Raji (cell line): ENCODE measurements around the gene SYTL1.

Source experiments
- POLR2A ChIP-seq: IDR thresholded peaks from 2 replicates; pipeline ENCODE4 v1.6.1; 2011; ENCODE audit warnings: low read depth, low read length, control low read depth; ENCODE audit not compliant: insufficient read depth

Gene SYTL1

DNA sequence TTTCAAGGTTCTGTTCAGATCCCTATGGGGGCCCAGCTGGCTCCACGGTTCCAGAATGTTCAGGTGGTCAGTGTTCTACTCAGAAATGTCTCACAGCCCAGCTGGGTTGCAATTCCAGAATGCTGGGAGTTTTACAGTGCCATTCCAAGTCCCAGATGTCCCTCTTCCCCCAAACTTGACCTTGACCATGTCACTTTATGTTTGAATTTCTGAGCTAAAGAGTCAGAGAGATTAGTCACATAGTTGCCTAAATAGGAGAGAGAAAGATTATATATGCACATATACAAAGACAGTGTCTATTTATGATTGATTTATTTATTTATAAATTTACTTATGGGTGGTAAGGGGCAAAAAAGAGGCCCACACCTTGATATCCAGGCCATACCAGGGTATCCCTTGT lies 53.1 kb downstream of the SYTL1 start:
- no peak for TF ChIP-seq POLR2A

DNA sequence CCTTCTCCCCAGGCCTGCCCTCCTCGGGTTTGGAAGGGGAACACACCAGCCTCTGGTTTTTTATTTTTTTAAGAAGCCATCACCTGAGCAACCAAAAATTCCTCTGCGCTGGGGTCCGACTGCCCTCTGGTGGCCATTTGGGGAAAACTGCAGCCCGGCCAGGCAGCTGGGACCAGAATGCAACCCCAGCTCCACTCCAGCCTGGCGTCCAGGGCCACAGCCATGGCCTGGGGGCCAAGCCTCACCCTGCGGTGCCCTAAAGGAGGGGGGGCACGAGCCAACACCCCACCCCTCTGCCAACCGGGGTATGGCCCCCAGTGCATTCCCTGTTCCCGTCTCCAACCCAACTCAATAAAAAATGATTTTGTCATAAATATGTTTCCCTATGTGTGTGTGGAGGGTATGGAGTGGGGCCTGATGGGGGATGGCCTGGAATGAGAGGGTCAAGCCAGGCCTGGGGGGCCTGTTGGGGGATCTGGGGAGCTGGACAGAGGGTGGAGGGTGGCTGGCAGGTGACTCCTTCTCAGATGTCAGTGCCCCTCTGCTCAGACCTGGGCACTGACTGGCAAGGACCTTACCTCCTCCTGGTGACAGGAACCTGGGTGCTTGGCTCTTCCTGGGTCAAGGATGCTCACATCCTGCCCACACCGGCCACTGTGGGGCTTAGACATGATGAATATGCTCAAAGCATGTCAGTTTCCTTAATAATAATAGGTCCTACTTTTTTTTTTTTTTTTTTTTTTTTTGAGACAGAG lies 53.8 kb downstream of the SYTL1 start:
- TF ChIP-seq POLR2A, result no peak

DNA sequence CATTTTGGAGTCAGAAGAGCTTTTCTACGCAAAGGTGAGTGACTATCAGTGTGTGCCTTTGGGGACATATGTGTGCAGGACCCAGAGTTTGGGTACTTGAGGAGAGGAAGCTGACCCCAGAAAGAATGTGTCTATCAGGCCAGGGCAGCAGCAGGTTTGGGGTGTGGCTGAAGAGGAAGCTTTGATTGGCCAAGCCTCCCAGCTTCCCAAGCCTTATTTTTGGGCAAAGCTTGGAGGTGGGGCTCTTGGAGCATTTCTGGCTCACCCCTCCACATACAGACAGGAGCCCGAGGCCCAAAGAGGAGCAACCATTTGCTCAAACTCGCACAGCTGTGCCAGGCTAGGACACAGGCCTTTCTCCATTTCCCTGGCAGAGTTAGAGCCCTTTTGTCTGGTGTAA lies 55.3 kb downstream of the SYTL1 start:
- no peak for TF ChIP-seq POLR2A

DNA sequence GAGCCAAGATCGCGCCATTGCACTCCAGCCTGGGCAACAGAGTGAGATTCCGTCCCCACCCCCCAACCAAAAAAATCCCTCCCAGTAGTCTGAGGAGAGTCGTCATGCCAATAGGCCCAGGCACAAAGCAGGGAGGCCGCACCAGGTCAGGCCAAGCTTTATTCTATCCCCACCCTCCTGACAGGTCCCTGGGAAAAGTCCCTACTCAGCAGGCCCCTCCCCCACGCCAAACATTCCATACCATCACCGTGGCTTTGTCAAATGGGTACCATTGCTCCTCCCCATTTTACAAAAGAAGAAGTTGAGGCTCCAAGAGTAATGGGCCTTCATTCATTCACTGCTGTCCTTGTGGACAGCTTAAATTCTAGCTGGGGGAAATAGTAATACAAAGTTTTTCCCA lies 55.9 kb downstream of the SYTL1 start:
- no peak for TF ChIP-seq POLR2A

DNA sequence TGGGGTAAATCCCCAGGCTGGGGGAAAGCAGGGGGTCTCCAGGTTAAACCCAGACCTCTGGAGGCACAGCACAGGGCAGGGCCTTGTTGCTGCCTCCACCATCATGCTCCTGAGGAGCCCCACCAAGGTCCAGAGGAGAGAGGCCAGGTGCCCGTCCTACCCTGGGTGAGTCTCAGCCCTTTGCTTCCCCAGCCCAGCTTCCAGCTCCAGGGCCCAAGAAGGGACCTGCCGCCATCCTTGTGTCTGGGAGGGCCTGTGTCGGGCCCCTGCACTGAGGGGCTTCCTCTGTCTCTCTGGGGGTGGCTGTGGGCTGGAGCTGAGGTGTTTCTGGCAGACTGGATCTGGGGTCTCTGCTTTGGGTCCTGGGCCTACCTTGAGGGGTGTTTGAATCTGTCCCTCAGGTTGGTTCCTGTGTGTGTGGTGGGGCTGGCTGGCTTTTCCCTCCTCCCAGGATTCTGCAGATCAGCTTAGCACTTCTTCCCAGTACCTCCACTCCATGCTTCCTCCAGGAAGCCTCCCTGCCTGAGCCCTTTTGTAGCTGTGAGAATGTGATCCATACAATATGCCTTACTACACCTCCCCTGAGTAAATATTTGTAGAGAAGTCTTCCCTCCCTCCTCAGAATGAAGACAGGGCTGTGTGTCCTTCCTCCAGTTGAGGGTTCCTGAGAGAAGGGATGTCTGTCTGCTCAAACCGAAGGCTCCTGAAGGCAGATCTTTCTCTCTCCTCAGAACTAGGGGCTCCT lies 56.8 kb downstream of the SYTL1 start:
- TF ChIP-seq POLR2A, result no peak

DNA sequence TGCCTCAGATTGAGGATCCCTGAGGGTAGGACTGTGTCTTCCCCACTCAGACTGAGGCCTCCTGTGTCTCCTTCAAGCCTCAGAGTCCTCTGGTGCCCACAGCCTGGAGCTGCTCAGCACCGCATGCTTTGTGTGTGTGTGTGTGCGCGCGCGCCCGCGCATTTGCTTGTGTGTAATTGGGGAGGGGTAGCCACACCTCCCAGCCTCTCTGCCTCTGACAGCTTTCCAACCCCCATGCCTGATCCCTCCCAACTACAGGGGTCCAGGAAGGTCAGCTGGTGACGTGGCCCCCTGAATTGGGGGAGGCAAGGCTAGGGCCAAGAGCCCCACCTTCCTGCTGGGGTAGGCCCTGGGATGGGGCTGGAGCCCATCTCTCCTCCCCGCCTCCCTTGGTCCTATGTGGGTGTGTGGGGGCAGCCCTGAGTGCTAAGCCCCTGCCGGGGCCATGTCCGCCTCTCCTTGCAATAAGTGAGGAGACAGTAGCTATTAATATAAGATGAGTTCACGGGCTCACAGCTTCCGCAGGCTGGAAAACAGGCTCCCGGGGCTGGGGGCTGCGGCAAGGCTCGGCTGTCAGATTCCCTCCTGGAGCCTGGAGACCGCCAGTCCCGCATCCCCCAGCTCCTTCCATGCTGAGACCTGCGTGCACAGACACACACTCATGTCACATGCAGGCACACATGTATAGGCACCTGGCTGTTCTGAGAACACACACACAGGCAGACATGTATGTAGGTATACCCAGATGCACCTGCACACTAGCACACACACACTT lies 57.6 kb downstream of the SYTL1 start:
- TF ChIP-seq POLR2A, result no peak

DNA sequence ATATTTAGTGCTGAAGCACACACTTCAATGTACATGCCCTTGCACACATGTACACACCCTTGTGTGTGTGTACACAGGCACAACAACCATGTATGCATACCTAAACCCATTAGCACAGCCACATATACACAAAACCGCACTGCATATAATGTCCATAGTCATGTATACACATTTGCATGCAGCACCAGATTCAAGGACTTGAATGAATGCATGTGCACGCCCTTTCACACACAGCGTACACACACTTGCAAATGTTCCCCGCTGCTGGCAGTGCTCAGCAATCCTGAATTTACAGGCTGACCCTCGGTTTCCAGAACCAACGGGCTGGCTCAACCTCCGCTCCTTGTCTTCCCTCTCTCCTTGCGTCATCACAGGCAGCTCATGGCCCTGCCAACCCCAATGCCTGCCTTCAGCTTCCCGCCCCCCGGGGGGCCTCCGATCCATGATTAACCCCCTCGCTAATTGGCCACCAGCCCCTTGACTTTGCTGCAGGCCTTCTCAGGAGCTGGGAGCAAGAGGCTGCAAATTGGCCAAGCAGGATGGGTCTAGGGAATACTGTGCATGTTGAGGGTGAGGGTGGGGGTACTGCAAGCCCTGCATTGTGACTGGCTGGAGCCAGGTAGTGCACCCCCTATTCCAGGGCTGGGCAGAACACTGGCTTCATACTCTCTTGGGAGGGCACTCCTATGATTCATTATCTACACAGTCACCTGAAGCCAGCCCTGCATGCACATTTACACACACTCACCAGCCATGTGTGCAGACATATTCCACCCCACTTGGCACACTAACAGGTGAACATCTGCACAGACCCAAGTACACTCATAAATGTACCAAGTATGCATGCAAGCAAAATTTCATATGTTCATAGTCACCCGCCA lies 58.5 kb downstream of the SYTL1 start:
- TF ChIP-seq POLR2A, result no peak

DNA sequence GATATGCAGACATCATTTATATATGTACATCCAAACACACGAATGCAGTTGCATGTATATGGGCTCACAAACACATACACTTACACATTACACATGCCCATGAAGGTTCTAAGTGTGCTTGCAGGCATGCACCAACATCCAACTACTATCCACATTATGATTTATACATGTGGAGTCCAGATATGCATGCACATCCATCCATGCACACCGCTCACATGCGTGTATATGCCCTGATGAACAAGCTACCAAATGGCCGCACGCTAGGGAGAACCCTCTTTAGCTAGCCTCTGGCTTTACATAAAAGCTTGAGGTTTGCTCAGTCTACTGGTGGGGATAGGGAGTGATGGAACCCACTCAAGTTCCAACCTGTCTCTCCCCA lies 59.1 kb downstream of the SYTL1 start:
- no peak for TF ChIP-seq POLR2A

DNA sequence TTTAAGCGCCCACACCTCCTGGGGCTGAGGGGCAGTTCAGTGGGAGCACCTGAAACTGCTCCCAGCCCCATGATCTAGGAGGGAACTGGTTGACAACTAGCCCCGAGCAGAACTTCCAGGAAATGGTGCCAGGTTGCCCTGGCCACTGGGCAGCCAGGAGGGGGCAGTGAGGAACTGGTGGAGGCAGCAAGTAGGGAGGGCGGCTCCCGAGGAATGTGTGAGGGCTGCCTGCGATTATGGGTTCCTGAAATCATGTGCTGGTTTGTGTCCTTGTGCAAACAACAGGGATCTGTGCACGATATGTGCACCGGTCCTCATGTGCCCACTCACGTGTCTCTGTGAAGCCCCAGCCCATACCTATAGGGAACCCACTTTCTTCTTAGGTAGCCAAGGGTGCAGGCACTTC lies 60.5 kb downstream of the SYTL1 start:
- TF ChIP-seq POLR2A, result no peak

DNA sequence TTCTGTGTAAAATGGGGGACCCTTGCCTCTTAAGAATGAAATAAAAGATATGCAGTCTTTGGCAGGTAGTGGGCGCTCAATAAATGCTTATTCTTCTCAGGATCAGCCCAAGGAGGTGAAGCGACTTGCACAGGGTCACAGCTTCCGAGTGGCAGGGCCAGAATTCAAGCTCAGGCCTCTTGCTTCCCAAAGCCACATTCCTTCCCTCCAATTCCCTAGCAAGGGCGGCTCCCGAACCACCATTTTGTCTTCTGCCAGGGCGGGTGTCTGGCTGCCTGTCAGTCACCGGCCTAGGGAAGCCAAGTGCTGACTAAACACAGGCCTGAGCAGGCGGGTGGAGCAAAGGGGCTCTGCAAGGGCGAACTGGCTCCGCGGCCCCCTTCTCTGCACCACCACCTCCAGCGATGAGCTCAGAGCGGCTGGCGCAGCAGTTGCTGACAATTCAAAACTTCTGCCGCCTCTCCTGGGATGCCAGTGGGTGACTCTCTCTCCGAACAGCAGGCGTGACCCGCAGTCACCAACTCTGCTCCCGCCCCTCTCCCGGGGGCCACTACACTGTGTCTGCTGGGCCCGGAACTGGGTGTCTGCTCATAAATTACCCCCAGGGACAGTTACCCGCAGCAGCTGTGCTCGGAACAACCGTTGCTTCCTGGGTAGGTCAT lies 61.4 kb downstream of the SYTL1 start:
- no peak for TF ChIP-seq POLR2A
